ENCODE measurements around the gene SNAPC3.

DNA sequence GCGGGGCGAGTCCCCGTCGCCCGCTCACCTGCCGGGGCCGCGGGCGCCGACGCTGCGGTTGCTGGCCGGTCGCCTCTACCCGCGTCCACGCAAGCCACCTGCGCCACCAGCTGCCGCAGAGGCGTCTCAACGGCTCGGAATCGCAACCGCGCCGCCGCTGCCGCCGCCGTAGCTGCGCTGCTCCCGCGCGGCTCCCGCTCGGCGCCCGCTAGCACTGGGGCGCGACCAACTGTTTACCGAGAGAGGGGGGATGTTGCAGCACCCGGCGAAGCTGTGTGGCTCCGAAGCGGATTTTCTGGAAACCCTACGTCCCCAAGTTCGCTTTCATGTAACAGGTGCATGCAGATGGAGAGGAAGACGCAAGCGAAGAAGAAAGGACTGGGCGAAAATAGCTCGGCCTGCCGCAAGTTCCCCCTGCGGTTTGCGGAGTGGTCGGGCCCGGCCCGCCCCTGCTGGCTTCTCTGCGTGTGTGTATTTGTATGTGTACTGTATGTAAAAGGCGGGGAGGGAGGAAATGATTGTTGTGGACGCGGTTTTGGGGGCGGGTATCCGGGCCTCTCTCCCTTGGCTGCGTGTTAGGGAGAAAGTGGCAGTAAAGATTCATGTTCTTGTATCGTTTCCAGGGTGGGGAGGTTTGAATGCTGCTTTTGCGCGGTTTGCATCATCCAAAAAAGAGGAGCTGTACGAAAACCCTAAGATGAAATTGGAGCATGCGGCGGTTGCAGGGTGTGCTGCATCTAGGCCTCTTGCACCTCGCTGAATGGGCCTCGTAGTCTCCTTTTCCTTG, 88.3 kb downstream of the SNAPC3 start, which contains the start of gene PSIP1:
- no peak for TF ChIP-seq EZH2phosphoT487 (IDR thresholded peaks at IDR 0.05)
- TF ChIP-seq, protein P1, sequence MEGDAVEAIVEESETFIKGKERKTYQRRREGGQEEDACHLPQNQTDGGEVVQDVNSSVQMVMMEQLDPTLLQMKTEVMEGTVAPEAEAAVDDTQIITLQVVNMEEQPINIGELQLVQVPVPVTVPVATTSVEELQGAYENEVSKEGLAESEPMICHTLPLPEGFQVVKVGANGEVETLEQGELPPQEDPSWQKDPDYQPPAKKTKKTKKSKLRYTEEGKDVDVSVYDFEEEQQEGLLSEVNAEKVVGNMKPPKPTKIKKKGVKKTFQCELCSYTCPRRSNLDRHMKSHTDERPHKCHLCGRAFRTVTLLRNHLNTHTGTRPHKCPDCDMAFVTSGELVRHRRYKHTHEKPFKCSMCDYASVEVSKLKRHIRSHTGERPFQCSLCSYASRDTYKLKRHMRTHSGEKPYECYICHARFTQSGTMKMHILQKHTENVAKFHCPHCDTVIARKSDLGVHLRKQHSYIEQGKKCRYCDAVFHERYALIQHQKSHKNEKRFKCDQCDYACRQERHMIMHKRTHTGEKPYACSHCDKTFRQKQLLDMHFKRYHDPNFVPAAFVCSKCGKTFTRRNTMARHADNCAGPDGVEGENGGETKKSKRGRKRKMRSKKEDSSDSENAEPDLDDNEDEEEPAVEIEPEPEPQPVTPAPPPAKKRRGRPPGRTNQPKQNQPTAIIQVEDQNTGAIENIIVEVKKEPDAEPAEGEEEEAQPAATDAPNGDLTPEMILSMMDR (IDR thresholded peaks at IDR 0.05), result no peak
- TF ChIP-seq EZH2 (IDR thresholded peaks at IDR 0.05), result no peak

Measured in neural progenitor cell (in vitro differentiated cells).